ENCODE results near the gene ASPSCR1.

- TF ChIP-seq CTCF (IDR thresholded peaks at IDR 0.05) (no peak), POLR2A (IDR thresholded peaks at IDR 0.05) (no peak)
Measured at GRCh38 chr17:81987161-81987770, 9.8 kb downstream of the ASPSCR1 start.
